Left cardiac atrium (tissue), 4 donors: Measurements from ENCODE around the gene CDHR3. TPM values are rescaled to one million over a fixed set of nuclear protein-coding genes. Genes with fewer than 3 reads are reported as not detected.

ENCODE experiments used
- ATAC-seq, 2 donors: fragments of 200-7000 bp; cut with Tn5 transposase; one replicate each; pipeline ENCODE4 v1.9.1; 2020; ENCODE audit warnings: mild to moderate bottlenecking in 2 of 2, moderate library complexity in 2 of 2
- DNase-seq: peaks from one replicate; pipeline ENCODE4 v3.0.0-alpha.2; 2020
- intact Hi-C, 2 donors: fragments of 100-400 bp; cut with DNase I; formaldehyde crosslinking; loops; one replicate each; pipeline versions ENCODE4 v1.14.1 to v1.15.1; 2022 to 2023
- total RNA-seq, 2 donors: library from RNA; stranded (reverse); fragmentation: NEBNext Ultra II Directional; extraction: Animal tissue kit (Norgen Biotek cat#: 25700); gene quantifications; one replicate each; pipeline ENCODE4 v1.2.1, GENCODE V29; 2021
- donor health status: DM: no; HTN: yes; CAD: no.
- donor health status: DM: no; HTN: yes; CAD: no; lungs with severe emphysema.
- donor health status: DM: yes; HTN: yes; CAD: no.
- donor health status: Dilated cardiomyopathy.

The CDHR3 gene
- total RNA-seq, 2 donors from 2014 or later: 1.9 to 2.9 TPM

- DNase-seq (peak; percentile 75), ATAC-seq (peak; percentile 92 to 94)
- intact Hi-C loops: loop anchor here in 1 of 2 donors (1.0 kb wide), 1 partner anchor 98 kb away; no protein-coding TSS in a partner anchor
Measured at GRCh38 chr7:106056513-106057203, 93.6 kb downstream of the CDHR3 start.

DNA sequence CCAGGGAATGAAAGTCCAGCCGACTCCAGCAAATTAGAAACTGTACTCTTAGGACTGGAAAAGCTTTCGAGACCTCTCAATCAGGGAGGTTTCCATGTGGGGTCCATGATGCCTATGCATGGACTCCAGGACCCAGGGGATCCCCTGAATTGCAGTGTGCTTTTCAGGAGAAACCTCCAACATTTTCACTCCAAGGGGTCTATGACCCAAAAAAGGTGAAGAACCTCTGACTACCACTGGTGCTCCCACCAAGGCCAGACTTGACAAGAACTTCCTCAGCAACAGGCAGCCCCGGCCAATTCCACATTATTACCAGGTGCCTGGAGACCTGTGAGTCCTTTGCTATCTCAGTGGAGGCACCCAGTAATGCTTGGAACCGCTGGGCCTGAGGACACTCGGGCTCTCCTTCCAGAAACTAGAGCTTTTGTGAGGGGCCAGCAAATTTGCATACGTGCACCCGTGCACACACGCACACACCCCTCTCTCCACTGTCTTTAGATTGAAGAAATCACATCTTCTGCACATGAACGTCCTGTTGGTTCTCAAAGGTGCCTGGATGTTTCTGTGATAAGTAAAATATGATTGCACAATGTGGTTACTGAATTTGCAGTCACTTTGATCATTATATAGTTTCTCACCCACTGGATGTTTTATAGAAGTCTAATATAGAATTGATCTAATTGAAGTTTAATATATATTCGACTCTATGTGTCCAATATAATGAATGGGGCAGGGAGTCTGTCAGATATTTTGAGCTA lies 94.3 kb downstream of the CDHR3 start:
- no peak for ATAC-seq
- DNase-seq: no peak
- intact Hi-C loops: loop anchor here in 1 of 2 donors (1.0 kb wide), 1 partner anchor 97 kb away; no protein-coding TSS in a partner anchor

- intact Hi-C loops: loop anchor here (1.0 to 2.0 kb wide), 2 partner anchors 96 to 97 kb away; no protein-coding TSS in a partner anchor
- no peak for DNase-seq
- ATAC-seq: peak; percentile 53 to 64
Measured at GRCh38 chr7:106057962-106058927, 95.2 kb downstream of the CDHR3 start.

- intact Hi-C loops: loop anchor here in 1 of 2 donors (2.0 kb wide), 1 partner anchor 96 kb away; no protein-coding TSS in a partner anchor
- DNase-seq: no peak
- ATAC-seq: no peak
Measured at GRCh38 chr7:106058928-106059324, 95.9 kb downstream of the CDHR3 start.

GRCh38 chr7:106059556-106059955 lies 96.5 kb downstream of the CDHR3 start:
- DNase-seq: no peak

DNA sequence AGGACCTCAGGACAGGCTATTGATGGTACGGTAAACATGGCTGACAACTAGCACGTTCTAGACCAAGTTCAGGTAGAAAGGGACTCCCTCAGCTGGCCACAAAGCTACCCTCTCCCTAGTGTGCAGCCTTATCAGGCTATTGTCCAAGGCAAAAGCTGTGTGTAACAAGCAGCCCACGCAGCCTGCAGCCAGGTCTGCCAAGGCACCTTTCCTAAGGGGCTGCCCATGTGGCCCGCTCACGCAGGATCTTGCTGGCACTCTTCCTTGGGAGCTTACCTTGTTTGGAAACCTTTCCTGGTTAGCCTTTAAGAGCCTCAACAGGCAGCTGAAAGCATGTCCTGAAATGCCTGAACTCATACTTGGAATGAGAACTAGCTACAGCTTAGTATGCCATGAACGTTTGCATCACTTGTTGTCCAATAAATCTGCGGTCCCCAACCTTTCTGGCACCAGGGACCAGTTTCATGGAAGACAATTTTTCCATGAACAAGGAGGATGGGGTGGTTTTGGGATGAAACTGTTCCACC lies 97.4 kb downstream of the CDHR3 start:
- intact Hi-C loops: no loop called here
- ATAC-seq (no peak), DNase-seq (no peak)

More at GRCh38 chr7:106059556-106059955, 96.5 kb downstream of the CDHR3 start:
- no peak for ATAC-seq
- intact Hi-C loops: loop anchor here in 1 of 2 donors (2.0 kb wide), 1 partner anchor 95 kb away; no protein-coding TSS in a partner anchor

DNA sequence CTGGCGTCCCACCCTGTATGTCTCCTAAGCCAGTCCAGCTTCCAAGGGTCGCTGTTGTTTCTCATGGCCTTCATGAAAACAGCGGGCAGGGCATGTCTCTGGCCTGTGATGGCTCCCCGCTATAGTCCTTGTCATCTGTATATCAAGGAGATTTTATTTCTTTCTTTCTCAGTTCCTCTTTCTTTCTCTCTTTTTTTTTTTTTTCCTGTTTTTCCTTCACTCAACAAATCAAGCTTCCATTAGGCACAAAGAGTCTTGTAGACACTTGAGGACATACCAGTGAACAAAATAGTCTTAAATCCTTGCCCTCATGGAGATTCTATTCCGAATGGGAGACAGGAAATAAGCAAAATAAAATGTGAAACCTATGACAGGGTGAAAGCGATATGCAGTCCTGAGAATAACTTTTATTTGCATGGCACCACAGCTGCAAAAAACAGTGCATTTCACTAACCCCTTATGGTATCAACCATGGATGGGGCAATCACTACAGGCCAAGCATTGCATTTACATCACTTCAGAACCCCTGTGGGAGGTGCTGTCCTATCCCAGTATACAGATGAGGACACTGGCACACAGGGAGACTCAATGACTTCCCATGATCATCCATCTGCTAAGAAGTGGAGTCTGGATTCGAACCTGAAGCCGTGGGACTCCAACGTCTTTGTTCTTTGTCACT lies 98.4 kb downstream of the CDHR3 start:
- ATAC-seq (no peak), DNase-seq (no peak)
- intact Hi-C loops: no loop called here

GRCh38 chr7:106062006-106062405 lies 98.9 kb downstream of the CDHR3 start:
- intact Hi-C loops: no loop called here
- no peak for ATAC-seq
- no peak for DNase-seq

- ATAC-seq: no peak
- intact Hi-C loops: no loop called here
- no peak for DNase-seq
Measured at GRCh38 chr7:106062521-106062931, 99.5 kb downstream of the CDHR3 start.

GRCh38 chr7:106063024-106063423 lies 100.0 kb downstream of the CDHR3 start:
- intact Hi-C loops: no loop called here
- DNase-seq (no peak), ATAC-seq (no peak)

- intact Hi-C loops: no loop called here
- ATAC-seq: no peak
- no peak for DNase-seq
Measured at GRCh38 chr7:106063692-106064091, 100.6 kb downstream of the CDHR3 start.

DNA sequence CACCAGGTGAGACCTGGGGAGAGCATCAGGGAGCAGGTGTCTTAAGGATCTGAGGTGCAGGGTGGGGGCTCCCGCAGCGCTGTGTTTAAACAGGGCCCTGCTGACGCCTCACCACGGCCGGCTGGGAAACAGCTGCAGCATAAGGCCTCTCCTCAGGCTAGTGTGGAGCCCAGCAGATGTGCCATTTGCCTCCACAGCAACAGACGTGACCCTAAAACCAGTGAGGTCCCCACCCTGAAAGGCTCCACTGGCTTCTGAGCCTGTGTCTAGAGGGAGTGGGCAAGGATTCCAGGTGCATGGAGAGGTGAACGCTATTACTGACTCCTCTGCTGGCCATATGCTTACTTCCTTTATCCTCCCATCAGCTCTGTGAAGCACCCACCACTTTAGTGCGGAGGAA lies 101.3 kb downstream of the CDHR3 start:
- intact Hi-C loops: no loop called here
- no peak for DNase-seq
- no peak for ATAC-seq

DNA sequence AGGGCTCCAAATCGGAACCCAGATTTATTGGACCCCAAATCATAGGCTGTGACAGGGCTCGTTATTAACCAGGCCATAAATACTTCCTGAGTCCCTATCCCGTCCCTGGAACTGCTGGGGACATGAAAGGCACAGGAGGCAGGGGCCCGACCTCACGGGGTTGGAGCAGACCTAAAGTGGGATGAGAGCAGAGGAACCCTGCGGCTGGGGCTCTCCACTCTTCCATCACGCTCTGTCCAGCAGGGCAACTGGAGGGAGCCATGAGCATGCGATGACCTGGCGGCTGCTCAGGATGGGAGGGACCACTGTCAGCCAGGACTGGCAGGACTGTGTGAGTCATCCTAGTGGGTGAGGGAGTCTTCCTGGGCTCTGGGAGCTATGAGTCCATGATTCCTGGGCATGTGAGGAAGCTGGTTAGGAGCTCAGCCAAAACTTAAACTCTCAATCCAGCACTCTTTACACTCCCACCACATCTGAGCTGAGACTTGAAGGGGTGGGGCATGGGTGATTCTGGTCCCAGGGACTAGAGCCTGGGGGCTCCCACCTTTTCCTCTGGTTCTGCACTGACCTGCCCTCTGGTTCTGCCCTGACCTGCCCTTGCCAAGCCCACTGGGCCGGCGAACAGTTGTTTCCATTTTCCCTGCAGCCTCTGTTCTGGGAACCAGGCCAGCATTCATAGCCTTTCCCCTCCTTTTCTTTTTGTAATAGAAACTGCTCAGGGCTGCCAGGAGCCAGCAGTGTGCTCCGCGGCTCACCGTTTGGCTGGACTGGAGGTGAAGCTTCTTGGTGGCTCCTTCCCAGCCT lies 101.9 kb downstream of the CDHR3 start:
- intact Hi-C loops: loop anchor here in 1 of 2 donors (5.0 kb wide), 1 partner anchor 47 kb away; the partner anchor contains the start of gene SYPL1
- ATAC-seq (peak; percentile 94 to 96), DNase-seq (peak; percentile 88)

GRCh38 chr7:106065575-106066500 lies 102.8 kb downstream of the CDHR3 start:
- intact Hi-C loops: loop anchor here in 1 of 2 donors (5.0 kb wide), 1 partner anchor 46 kb away; the partner anchor contains the start of gene SYPL1
- no peak for DNase-seq
- ATAC-seq: peak in 1 of 2 donors; percentile 12

DNA sequence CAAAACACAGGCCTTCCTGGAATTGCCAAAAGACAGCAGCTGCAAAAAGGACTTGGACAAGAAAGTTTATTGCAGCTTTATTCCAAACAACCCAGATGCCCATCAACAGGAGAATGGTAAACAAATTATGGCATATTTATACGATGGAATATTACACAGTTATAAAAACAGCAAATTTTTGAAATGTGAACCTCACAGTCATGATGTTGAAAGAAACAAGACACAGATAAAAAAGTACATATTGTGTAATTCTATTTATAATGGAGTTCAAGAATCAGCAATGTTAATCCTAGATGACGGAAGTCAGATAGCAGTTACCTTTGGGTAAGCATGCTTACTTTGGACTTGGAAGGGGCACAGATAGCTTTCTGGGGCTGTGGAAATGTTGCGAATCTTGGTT lies 104.6 kb downstream of the CDHR3 start:
- intact Hi-C loops: loop anchor here in 1 of 2 donors (5.0 kb wide), 1 partner anchor 45 kb away; the partner anchor contains the start of gene SYPL1
- ATAC-seq: no peak

GRCh38 chr7:106068538-106068961 lies 105.5 kb downstream of the CDHR3 start:
- intact Hi-C loops: loop anchor here in 1 of 2 donors (5.0 kb wide), 1 partner anchor 44 kb away; the partner anchor contains the start of gene SYPL1
- ATAC-seq (no peak), DNase-seq (no peak)

More for the DNA sequence above, 104.6 kb downstream of the CDHR3 start:
- no peak for DNase-seq
